Activated naive CD8-positive, alpha-beta T cell (primary cell): Measurements from ENCODE around the gene MSGN1.

Experiments used
- H3K27ac Mint-ChIP-seq: one replicate; pipeline ENCODE4 v1.8.0; 2021; ENCODE audit warnings: mixed read lengths
- H3K27me3 Mint-ChIP-seq: one replicate; pipeline ENCODE4 v1.8.0; 2021; ENCODE audit warnings: mixed read lengths
- H3K36me3 Mint-ChIP-seq: one replicate; pipeline ENCODE4 v1.8.0; 2021; ENCODE audit warnings: mixed read lengths
- H3K4me1 Mint-ChIP-seq: one replicate; pipeline ENCODE4 v1.8.0; 2021; ENCODE audit warnings: low read depth, mixed read lengths
- H3K4me3 Mint-ChIP-seq: one replicate; pipeline ENCODE4 v1.8.0; 2021; ENCODE audit warnings: mild to moderate bottlenecking, mixed read lengths
- H3K9me3 Mint-ChIP-seq: one replicate; pipeline ENCODE4 v1.8.0; 2021; ENCODE audit warnings: low read depth, mixed read lengths

MSGN1 gene

DNA sequence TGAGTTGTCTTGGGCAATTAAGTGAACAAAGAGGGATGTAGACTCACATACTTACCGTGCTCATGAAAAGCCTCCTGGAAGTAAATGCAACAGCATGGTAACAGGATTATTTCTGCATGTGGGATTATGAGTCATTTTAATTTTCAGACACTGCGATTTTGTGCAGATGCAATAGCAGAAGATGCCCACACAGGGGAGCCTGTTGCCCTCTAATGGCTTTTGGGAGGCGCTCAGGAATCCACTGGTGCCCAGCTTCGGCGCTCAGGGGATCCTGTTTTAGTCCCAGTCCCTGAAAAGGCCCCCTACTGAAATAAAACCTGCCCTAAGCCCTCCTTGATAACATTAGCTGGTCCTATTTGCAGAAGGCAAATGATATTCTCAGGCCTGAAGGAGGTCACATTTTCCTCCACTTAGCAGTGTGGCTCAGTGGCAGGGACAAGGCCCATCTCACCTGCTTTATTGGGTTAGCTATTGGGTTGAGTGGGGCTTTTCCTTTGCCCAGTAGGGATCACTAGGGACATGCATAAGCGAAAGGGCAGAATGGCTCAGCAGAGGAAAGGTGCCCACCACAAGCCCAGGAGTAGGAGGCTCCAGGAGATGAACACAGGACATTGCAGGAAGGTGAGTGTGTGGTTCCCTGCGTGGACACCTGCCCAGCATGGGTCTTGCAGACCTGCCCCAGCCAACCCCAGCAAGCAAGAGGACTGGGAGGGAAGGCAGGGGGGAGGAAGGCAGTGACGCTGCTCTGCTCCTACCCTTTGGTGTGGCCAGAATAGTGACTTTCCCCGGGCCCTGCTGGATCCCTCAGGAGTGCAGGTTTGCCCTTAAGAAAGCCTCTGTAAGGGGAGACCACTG, 35.7 kb downstream of the MSGN1 start:
- H3K4me3 Mint-ChIP-seq = no peak overlapping the region
- H3K27me3 Mint-ChIP-seq = peaks cover 16% of the 10 kb centered on the region
- no peaks in the 10 kb centered on the region for H3K9me3 Mint-ChIP-seq
- no peaks in the 10 kb centered on the region for H3K36me3 Mint-ChIP-seq
- no peaks in the 10 kb centered on the region for H3K4me1 Mint-ChIP-seq
- no peak overlapping the region for H3K27ac Mint-ChIP-seq

GRCh38 chr2:17853799-17854198, 37.5 kb downstream of the MSGN1 start:
- H3K9me3 Mint-ChIP-seq = no peaks in the 10 kb centered on the region
- no peak overlapping the region for H3K27ac Mint-ChIP-seq
- no peaks in the 10 kb centered on the region for H3K4me1 Mint-ChIP-seq
- H3K4me3 Mint-ChIP-seq = no peak overlapping the region
- H3K27me3 Mint-ChIP-seq = peaks cover 24% of the 10 kb centered on the region
- no peaks in the 10 kb centered on the region for H3K36me3 Mint-ChIP-seq

GRCh38 chr2:17857021-17857420, 40.8 kb downstream of the MSGN1 start:
- no peak overlapping the region for H3K27ac Mint-ChIP-seq
- peaks cover 34% of the 10 kb centered on the region for H3K27me3 Mint-ChIP-seq
- no peaks in the 10 kb centered on the region for H3K9me3 Mint-ChIP-seq
- H3K4me3 Mint-ChIP-seq = no peak overlapping the region
- no peaks in the 10 kb centered on the region for H3K4me1 Mint-ChIP-seq
- H3K36me3 Mint-ChIP-seq = no peaks in the 10 kb centered on the region

DNA sequence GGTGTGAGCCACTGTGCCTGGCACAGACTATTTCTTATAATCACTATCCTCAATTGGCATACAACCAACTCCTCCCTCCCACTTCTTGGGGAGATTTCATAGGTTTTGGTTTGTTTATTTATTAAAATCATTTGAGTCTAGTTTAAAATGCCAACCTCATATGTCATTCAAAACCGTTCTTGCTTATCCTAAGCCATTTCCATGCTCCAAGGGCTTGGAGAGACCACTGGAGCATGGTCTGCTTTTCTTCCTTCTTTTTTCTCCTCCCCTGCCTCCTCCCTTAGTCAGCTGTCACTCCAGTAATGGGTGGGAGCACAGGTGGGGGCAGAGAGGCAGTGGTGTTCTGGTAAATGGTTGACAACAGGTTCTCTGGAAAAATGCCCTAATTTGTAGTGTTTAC, 41.8 kb downstream of the MSGN1 start:
- no peaks in the 10 kb centered on the region for H3K9me3 Mint-ChIP-seq
- no peak overlapping the region for H3K4me3 Mint-ChIP-seq
- H3K36me3 Mint-ChIP-seq = no peaks in the 10 kb centered on the region
- H3K27ac Mint-ChIP-seq = no peak overlapping the region
- H3K27me3 Mint-ChIP-seq = peaks cover 35% of the 10 kb centered on the region
- no peaks in the 10 kb centered on the region for H3K4me1 Mint-ChIP-seq

DNA sequence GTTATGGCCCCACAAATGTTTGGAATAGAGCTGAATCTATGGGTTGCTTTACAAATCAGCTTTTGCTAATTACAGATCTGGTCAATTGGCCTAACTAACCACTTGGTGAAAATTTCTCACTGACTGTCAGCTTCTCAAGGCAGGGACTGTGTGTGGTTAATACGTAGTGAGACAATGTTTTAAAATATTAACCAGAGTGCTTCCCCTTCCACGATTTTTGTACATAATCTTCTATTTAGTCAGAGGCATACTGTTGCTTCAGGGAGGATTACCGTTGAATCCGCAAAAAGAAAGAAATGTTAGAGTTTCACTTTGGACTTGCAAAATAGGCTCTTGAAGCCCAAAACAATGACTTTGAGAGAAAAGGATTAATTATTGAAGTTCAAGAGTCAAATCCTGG, 47.3 kb downstream of the MSGN1 start:
- Mint-ChIP-seq H3K4me1 (no peaks in the 10 kb centered on the region), H3K4me3 (no peak overlapping the region), H3K27ac (no peak overlapping the region), H3K27me3 (peaks cover 32% of the 10 kb centered on the region), H3K9me3 (no peaks in the 10 kb centered on the region), H3K36me3 (no peaks in the 10 kb centered on the region)

DNA sequence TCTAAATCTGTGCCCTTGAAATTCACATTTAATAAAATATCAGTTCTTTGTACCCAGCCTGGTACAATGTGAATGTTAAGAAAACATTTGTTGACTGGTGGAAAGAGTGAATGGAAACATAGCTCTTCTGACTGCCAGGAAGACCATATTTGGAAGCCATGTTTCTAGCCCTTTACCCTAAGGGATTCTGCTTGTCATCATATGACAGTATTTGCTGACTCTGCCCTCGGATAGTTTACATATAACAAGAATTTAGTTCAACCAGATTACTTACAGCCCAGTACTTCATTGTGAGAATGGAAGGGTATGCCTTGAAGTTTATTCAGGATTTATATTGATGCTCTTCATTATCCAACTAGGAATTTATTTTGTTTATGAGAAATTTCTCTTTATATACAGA, 48.4 kb downstream of the MSGN1 start:
- Mint-ChIP-seq H3K9me3 (no peaks in the 10 kb centered on the region), H3K36me3 (no peaks in the 10 kb centered on the region), H3K4me3 (no peak overlapping the region), H3K27ac (no peak overlapping the region), H3K4me1 (no peaks in the 10 kb centered on the region), H3K27me3 (peaks cover 31% of the 10 kb centered on the region)

- H3K36me3 Mint-ChIP-seq = no peaks in the 10 kb centered on the region
- no peaks in the 10 kb centered on the region for H3K4me1 Mint-ChIP-seq
- H3K27me3 Mint-ChIP-seq = peaks cover 24% of the 10 kb centered on the region
- H3K4me3 Mint-ChIP-seq = no peak overlapping the region
- H3K9me3 Mint-ChIP-seq = no peaks in the 10 kb centered on the region
- H3K27ac Mint-ChIP-seq = no peak overlapping the region
Measured at GRCh38 chr2:17867133-17867532, 50.9 kb downstream of the MSGN1 start.
